Upper lobe of left lung (tissue), 4 donors: ENCODE measurements around the gene CNGA3.

Experiments
- EP300 ChIP-seq, 4 donors: sonication (generic); formaldehyde crosslinking; IDR thresholded peaks; one replicate each; pipeline ENCODE4 v1.5.1; 2017; ENCODE audit warnings: antibody characterized with exemption in 4 of 4, control low read depth in 2 of 4
- POLR2A ChIP-seq, 4 donors: fragments of 450-650 bp; IDR thresholded peaks; one replicate each; pipeline ENCODE4 v1.5.1; 2016 to 2017; ENCODE audit warnings: antibody characterized with exemption in 4 of 4, mild to moderate bottlenecking in 2 of 4
- TF ChIP-seq, protein P1 (sequence below), 6 experiments: fragments of 450-650 bp in 4 of 6; fragments of 200-600 bp in 2 of 6; sonication (generic) in 2 of 6; IDR thresholded peaks; one replicate each; pipeline ENCODE4 v1.5.1; 2016 to 2019; ENCODE audit warnings: antibody characterized with exemption in 6 of 6

DNA sequence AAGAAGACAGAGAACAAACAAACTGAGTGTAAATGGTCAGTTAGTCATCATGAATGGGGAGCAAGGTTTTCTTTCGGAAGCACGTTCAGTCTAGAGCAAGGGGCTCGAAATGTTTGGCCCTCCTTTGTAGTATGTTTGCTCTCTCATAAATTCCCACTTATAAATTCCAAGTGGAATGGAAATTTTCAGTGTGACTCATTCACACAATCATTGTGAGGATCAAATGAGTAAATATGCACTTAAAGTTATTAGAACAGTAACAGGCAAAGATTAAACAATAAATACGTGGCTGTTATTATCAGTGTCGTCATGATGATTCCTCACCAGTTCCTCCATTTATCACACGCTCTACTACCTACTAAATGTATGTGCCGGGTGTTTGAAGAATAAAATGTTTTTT, 10.5 kb downstream of the CNGA3 start:
- TF ChIP-seq, protein P1, sequence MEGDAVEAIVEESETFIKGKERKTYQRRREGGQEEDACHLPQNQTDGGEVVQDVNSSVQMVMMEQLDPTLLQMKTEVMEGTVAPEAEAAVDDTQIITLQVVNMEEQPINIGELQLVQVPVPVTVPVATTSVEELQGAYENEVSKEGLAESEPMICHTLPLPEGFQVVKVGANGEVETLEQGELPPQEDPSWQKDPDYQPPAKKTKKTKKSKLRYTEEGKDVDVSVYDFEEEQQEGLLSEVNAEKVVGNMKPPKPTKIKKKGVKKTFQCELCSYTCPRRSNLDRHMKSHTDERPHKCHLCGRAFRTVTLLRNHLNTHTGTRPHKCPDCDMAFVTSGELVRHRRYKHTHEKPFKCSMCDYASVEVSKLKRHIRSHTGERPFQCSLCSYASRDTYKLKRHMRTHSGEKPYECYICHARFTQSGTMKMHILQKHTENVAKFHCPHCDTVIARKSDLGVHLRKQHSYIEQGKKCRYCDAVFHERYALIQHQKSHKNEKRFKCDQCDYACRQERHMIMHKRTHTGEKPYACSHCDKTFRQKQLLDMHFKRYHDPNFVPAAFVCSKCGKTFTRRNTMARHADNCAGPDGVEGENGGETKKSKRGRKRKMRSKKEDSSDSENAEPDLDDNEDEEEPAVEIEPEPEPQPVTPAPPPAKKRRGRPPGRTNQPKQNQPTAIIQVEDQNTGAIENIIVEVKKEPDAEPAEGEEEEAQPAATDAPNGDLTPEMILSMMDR (IDR thresholded peaks at IDR 0.05), result no peak
- TF ChIP-seq POLR2A (IDR thresholded peaks at IDR 0.05) (no peak), EP300 (IDR thresholded peaks at IDR 0.05) (peak in 1 of 4 donors; percentile 37)
